ENCODE data around the gene NAA16.

GRCh38 chr13:41361491-41361890 lies 50.4 kb downstream of the NAA16 start:
- TF ChIP-seq CTCF (IDR thresholded peaks at IDR 0.05) (no peak), POLR2A (IDR thresholded peaks at IDR 0.05) (no peak), EP300 (IDR thresholded peaks at IDR 0.05) (no peak)

Measured in suprapubic skin (tissue), 3 donors.